Measurements from ENCODE around the gene FAM107B.
"Not testable (repeated sequence)": the region's sequence is repeated elsewhere in the genome, so short reads cannot be mapped to it uniquely, and the experiment has no call there.

The FAM107B gene

GRCh38 chr10:14774797-14775196 lies at the start of gene FAM107B:
Gene FAM107B, minus strand, starts transcription at chr10:14774897. Its CDS starts 234 bp downstream, at chr10:14774663.
- DNase-seq (ENCODE audit: low spot score) = no peak

- no peak for DNase-seq (ENCODE audit: low spot score)
Measured at GRCh38 chr10:14823966-14824365, 49.3 kb upstream of the FAM107B start.

- DNase-seq (ENCODE audit: low spot score) = peak; percentile 64
Measured at GRCh38 chr10:14822879-14823755, 48.4 kb upstream of the FAM107B start.

GRCh38 chr10:14821635-14822375 lies 47.1 kb upstream of the FAM107B start:
- DNase-seq (ENCODE audit: low spot score) = no peak

- DNase-seq (ENCODE audit: low spot score) = no peak
Measured at GRCh38 chr10:14820775-14821154, 46.1 kb upstream of the FAM107B start.

DNA sequence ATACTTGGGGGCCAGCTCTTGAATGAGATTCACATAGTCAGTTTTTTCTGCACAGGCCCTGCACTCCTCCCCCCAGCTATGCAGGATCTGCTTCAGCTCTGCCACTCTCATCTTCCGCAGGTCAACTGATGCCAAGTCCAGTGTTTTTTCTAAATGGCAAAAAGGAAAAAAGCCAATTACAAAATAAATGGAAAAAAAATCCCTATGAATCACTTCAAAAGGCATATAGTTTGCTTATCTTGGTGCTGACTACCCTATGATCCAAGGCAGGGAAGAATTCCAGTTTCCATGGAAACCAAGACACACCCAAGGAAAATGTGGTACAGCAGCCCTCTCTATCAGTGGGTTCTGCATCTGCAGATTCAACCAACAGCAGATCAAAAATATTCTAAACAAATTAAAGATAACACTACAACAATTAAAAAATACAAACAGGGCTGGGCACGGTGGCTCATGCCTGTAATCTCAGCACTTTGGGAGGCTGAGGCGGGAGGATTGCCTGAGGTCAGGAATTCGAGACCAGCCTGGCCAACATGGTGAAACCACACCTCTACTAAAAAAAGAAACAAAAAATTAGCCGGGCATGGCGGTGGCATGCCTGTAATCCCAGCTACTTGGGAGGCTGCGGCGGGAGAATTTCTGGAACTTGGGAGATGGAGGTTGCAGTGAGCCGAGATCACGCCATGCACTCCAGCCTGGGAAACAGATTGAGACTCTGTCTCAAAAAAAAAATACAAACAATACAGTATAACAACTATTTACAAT lies 45.5 kb upstream of the FAM107B start:
- no peak for DNase-seq (ENCODE audit: low spot score)

DNA sequence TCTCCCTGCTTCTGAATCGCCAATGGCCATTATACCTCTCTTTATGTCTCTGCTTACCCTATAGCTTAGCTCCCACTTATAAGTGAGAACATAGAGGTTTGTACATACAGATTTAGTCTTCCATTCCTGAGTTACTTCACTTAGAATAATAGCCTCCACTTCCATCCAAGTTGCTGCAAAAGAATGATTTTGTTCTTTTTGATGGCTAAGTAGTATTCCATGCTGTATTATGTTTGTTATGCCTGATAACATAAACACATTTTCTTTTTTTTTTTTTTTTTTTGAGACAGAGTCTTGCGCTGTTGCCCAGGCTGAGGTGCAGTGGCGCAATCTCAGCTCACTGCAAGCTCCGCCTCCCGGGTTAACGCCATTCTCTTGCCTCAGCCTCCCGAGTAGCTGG lies 42.0 kb upstream of the FAM107B start:
- not testable (repeated sequence) for DNase-seq (ENCODE audit: low spot score)

- no peak for DNase-seq (ENCODE audit: low spot score)
Measured at GRCh38 chr10:14815681-14816080, 41.0 kb upstream of the FAM107B start.

DNA sequence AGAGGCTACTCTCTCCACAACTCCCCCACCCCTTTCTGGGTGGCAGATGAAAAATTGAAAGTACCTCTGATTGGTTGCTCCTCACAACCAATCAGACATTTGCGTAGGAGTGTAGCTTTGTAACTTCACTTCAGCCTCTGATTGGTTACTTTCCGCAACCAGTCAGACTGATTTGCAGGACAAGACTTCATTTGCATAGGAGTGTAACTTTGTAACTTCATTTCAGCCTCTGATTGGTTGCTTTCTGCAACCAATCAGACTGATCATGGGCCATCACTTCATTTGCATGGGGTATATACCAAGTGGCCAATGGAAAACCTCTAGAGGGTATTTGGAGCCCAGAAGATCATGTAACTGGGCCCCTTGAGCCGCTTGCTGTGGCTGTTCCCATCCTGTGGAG lies 37.6 kb upstream of the FAM107B start:
- no peak for DNase-seq (ENCODE audit: low spot score)

- DNase-seq (ENCODE audit: low spot score) = no peak
Measured at GRCh38 chr10:14810969-14811953, 36.6 kb upstream of the FAM107B start.

- no peak for DNase-seq (ENCODE audit: low spot score)
Measured at GRCh38 chr10:14806318-14806717, 31.6 kb upstream of the FAM107B start.

GRCh38 chr10:14803827-14804226 lies 29.1 kb upstream of the FAM107B start:
- no peak for DNase-seq (ENCODE audit: low spot score)

DNA sequence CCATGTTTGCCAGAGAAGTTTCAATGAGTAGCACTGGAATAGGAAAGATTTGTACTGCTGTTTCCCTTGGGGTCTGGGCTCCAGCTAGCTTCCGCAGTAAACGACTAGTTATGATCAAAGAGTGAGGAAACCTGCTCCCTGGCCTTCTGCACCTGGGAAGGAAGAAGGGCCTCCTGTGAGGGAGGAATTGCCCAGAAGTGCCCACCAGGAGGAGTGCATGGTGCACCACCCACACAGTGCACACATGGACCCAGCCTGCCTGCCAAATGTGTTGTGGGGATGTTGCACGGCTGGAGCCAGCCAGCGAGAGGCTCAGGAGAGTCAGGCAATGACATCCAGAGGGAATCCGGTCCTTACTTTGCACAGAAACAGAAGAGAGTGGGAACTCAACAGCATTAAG lies 27.0 kb upstream of the FAM107B start:
- no peak for DNase-seq (ENCODE audit: low spot score)

GRCh38 chr10:14800397-14800796 lies 25.7 kb upstream of the FAM107B start:
- DNase-seq (ENCODE audit: low spot score) = no peak

- no peak for DNase-seq (ENCODE audit: low spot score)
Measured at GRCh38 chr10:14798636-14799035, 23.9 kb upstream of the FAM107B start.

- no peak for DNase-seq (ENCODE audit: low spot score)
Measured at GRCh38 chr10:14787938-14788337, 13.2 kb upstream of the FAM107B start.

DNA sequence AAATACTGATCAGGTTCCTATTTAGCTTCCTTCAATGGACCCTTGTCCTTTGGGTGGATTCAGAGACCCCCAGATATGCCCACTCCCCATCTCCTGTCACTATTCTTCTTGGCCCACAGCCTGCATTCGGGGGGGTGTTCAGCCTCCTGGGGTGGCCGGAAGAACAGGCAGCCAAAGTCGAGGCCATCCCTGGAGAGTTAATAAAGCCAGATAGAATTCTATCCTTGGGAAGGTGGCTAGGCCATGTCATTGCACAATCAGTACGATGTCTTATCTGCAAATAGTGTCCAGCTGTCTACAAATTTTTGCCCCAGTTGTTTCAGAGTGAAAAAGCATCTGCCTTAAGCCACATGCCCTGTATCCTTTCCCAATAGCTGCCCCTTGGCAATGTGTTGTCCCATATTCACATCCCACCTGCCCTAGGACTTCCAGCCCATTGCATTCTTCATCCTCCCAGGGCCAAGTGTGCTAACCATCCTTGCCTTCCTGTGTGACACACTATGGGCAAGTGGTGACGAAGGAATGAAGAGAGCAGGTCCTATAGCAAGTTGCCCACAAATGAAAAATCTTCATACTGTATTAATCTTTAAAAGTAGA lies 9.9 kb upstream of the FAM107B start:
- no peak for DNase-seq (ENCODE audit: low spot score)

DNA sequence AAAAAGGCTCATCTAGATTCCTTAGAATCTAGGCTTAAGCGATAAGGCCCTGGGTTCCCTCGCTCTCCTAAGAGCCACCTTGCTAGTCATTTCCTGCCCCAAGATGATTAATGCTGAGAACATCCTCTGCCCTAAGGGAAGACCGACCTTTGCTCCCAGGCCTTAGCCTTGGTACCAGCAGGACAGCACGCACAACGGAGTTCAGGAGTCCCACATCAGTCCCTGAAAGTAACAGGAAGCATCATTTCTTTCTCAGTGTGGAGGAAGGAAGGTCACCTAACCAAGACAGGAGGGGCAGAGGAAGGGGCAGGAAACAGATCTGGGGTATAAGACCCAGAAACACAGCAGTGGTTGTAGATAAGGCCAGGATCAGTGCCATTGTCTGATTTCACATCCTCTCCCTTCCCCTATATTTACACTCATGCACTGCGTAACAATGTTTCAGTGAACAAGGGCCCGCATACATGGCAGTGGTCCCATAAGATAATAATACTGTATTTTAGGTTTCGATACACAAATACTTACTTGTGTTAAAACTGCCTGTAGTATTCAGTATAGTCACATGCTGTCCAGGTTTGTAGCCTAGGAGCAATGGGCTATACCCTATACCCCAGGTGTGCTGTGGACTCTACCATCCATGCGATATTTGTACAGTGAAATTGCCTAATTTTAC lies 8.1 kb upstream of the FAM107B start:
- DNase-seq (ENCODE audit: low spot score) = no peak

GRCh38 chr10:14781763-14782162 lies 7.1 kb upstream of the FAM107B start:
- DNase-seq (ENCODE audit: low spot score) = no peak

- no peak for DNase-seq (ENCODE audit: low spot score)
Measured at GRCh38 chr10:14779001-14779651, 4.4 kb upstream of the FAM107B start.
